ENCODE measurements around the gene TAF6L.
"Not testable (repeated sequence)": the region's sequence is repeated elsewhere in the genome, so short reads cannot be mapped to it uniquely, and the experiment has no call there.

The TAF6L gene

DNA sequence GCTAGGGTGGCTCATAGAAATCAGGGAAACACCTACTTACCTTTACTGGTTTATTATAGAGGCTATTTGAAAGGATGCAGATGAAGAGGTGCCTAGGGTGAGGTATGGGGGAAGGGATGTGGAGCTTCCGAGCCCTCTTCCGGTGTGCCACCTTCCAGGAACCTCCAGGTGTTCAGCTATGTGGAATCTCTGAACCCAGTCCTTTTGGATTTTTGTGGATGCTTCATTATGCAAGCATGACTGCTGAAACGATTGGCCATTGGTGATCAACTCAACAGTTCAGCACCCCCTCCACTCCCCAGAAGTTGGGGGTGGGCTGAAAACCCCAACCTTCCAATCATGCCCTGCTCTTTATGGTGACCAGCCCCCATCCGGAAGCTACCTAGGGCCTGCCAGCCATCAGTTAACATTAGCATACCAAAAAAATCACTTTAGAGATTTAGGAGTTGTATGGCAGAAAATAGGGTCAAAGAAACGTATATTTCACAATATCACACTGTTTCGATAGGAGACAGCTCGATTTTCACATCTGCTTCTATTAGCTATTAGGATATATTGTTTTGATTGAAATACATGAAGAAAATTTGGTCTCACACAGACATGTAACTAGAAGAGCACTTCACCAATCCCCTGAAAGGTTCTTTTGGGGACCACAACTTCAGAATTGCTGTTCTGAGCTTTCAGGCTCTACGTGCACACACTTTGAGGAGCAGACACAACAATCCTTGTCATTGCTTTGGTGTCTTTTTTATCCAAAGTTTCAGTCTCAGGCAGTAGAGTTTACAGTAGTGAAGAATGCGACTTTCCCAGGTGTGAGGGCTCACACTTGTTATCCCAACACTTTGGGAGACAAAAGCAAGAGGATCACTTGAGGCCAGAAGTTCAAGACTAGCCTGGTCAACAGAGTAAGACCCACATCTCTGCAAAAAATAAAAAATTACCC lies 13.1 kb upstream of the TAF6L start:
- DNase-seq = no peak

DNA sequence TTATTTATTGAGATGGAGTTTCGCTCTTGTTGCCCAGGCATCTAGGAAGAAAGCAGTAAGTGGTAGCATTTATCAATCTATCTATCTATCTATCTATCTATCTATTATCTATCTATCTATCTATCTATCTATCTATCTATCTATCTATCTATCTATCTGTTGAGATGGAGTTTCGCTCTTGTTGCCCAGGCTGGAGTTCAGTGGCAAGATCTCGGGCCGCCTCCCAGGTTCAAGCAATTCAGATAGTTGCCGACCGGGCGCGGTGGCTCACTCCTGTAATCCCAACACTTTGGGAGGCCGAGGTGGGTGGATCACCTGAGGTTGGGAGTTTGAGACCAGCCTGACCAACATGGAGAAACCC lies 10.3 kb upstream of the TAF6L start:
- not testable (repeated sequence) for DNase-seq

DNA sequence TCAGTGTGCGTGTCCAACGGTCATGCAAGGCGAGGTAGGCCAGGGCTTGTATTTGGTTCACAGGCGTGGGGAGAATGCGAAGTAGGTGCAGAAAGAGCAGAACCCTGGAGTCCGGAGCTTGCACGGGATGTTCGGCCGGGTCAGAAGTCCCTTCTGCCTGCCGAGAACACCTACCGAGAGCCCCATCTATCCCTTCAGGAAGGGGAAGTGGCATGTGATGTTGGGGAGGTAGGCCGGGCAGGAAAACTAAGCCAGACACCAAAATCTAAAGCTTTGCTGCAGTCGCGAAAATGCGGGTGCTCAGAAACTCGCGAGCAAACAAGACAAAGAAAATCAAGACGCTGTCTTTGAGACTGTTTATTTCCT lies 435 bp upstream of the TAF6L start:
- DNase-seq = peak; percentile 35

DNA sequence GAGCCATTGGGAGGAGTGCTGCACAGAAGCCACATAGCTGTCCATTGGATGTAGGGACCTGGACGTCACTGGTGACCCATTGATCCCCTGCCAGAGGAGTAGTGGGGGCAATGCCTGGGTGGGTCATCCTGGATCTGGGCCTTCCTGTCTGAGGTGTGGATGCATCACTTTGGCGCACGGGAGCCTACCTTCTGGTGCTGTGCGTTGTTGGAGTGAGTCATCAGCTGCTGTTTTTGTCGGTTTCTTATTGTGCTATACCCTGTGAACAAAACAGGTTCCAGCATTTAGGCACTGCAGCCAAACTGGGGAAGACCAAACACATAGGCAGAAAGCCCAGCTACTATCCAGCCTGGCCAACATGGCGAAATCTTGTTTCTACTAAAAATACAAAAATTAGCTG lies 3.2 kb downstream of the TAF6L start:
- no peak for DNase-seq

DNA sequence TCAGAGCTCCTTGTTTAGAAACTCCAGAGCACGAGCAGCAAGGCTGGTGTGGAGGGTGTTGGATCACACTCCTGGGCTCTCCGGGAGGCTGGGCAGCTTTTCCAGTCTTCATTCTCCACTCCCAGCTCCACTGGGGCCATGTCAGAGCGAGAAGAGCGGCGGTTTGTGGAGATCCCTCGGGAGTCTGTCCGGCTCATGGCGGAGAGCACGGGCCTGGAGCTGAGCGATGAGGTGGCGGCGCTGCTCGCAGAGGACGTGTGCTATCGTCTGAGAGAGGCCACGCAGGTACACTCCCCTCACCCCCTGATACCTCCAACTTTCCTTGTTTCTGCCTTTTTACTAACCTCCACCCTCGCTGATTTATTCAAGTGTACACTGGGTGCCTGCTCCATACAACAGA lies 4.5 kb downstream of the TAF6L start:
- DNase-seq = no peak

DNA sequence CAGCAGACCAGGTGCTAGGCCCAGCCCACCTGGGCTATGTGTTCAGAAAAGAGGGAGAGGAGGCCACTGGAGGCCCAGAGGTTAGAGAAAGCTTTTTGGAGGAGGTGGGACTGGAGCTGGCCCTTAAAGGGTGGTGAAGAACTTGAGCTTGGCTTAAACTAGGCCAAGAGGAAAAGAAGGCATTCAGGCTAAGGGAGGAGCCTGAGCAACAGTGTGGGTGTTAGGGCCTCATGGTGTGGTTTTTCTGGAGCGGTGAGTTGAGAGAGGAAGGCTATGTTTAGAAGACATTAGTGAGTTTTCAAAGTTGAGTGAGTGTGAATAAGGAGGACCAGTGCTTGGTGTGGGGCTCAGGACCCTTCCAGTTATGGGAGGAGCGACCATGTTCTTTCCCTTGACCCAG lies 6.2 kb downstream of the TAF6L start:
- no peak for DNase-seq

DNA sequence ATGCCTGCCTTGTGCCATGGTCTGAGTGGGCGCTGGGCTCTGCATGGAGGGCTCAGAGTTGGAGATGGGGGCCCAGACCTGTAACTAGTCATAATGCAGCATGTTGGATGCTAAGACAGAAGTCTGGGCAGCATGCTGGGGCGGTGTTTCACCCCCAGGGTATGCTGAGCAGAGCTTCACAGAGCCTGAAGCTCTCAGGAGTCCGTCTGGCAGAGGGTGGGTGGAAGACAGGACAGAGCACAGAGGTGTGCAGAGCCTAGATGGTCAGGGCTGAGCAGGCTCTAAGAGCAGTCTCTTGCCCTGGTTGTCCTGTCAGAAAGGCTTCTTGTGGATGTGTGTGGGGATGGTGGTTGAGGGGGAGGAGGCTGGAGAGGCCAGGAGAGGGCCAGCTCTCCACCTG lies 7.2 kb downstream of the TAF6L start:
- no peak for DNase-seq

DNA sequence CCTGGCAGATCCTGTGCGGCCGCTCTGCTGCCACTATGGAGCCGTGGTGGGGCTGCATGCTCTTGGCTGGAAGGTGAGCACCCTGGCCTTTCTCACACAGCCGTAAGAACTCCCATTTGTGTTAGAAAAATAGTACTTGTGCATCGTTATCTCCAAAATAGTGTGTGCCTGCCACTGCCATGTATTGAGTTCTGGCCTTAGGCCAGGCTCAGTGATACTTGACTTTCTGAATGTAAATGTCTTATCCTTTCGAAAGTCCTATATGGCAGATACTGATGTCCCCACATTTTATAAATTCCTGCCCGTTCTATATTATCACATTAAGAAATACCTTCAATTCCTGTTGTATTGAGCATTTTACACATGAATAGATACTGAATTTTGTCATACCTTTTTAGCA lies 11.6 kb downstream of the TAF6L start:
- DNase-seq = no peak

DNA sequence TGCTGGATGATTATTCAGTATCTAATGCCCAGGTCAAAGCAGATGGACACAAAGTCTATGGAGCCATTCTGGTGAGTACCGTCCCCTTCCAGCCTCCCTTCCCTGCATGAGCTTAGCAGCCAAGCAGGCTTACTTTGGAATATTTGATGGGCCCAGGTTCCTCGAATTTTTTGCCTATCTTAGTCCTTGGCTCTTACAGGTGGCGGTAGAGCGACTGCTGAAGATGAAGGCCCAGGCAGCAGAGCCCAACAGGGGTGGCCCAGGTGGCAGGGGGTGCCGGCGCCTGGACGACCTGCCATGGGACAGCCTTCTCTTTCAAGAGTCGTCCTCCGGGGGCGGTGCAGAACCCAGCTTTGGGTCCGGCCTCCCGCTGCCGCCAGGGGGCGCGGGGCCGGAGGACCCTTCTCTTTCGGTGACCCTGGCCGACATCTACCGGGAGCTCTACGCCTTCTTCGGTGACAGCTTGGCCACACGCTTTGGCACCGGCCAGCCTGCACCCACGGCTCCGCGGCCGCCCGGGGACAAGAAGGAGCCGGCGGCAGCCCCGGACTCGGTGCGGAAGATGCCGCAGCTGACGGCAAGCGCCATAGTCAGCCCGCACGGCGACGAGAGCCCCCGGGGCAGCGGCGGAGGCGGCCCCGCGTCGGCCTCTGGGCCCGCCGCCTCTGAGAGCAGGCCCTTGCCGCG lies 15.3 kb downstream of the TAF6L start:
- peak; percentile 78 for DNase-seq

DNA sequence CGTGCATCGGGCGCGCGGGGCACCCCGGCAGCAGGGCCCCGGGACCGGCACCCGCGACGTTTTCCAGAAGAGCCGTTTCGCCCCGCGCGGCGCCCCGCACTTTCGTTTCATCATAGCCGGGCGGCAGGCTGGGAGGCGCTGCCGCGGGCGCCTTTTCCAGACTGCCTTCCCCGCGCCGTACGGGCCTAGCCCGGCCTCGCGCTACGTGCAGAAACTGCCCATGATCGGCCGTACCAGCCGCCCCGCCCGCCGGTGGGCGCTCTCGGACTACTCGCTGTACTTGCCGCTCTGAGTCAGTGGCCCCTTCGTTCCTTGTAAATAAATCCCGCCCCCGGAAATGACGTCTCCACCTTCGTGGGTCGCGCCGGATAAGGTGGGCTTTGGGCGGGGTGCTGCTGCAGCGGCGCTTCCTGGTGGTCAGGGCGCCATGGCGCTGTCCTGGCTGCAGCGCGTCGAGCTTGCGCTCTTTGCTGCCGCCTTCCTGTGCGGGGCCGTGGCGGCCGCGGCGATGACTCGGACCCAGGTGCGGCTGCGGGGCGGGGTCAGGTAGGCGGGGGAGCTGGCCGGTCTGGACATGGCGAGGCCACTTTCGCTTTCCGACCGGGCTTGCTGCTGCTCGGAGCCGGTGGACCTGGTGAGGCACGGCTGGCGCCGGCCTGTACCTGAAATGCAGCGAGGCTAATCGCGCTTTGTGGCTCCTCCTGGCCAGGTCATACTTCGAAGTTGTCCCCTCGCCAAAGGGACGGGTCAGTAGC lies 16.0 kb downstream of the TAF6L start, which contains the start of gene TMEM179B:
Gene TMEM179B (plus strand): TSS at position 398 of the 755 bp plus-strand sequence. CDS start 30 bp downstream, at position 428.
- peak; percentile 98 for DNase-seq

DNA sequence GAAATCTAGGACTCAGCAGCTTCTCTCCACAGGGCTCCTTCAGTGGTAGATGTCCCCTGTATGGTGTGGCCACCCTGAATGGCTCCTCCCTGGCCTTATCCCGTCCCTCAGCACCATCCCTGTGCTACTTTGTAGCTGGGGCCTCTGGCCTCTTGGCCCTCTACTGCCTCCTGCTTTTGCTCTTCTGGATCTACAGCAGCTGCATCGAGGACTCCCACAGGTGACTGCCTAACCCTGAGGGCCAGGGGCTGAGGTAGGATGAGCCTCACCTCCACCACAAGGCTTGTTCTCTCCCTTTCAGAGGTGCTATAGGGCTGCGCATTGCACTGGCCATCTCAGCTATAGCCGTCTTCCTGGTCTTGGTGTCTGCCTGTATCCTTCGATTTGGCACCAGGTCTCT lies 17.8 kb downstream of the TAF6L start:
- no peak for DNase-seq

DNA sequence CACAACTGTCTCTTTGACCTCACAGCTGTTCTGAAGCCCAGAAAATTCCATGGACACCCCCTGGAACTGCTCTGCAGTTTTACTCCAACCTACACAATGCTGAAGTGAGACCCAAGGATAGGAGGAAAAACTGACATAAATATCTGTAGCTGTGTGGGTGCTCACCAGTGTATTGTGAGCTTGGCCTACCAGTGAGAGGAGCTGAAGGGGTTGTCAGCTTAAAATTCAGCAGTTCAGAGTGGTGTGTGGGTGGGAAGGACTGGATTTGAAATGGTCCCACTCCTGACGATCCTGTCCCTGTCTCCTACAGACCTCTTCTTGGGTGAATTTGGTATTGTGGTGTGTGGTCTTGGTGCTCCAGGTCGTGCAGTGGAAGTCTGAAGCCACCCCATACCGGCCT lies 18.4 kb downstream of the TAF6L start:
- DNase-seq = no peak

DNA sequence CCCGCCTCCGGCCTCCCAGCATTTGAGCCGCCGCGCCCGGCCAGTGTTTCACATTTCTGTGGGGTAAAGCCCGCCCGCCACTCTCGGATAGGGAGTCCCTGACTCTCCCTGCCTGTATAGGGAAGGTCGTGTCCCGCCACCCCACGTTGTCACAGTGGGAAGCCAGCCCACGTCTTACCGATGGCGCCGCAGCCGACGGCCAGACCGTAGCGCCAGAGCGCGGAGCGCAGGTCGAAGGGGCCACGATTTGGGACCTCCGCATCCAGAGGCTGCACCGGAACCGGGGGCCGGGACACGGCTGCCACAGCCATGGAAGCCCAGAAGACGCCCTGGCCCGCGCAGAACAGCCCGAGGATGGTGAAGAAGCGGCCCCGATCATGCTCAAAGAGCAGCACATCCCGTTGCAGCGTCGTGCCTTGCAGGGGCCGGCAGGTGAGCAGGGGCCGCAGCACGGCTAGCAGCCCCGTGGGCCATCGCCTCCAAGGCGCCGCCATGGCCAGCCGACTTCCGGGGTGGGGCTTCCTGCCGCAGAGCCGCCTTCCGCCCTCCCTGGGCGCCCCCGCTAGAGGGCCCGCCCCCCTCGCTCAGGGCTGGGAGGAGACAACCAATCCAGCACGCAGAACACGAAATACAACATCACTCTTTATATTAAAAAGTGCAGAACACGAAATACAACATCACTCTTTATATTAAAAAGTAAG lies 20.5 kb downstream of the TAF6L start, which contains the start of gene TMEM223:
Gene TMEM223 (minus strand): TSS at position 506 of the 701 bp plus-strand sequence. CDS start 12 bp downstream, at position 494.
- DNase-seq = peak; percentile 77

DNA sequence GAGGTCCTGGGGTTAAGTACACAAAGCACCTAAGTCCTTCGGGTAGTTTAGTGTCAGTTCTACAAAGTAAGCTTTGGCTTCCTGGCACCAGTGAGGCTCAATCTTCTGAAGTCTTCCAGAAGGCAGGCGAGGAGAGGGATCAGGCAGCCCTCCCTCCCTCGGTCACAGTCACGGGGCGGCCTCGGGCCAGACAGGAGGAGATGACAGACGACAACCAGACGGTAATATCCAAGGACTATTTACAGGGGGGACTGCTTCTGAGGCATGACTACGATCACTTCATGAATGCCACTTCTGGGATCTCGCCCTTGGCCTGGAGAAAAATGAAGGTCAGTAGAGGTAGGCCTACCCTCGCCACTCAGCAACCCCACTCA lies 21.0 kb downstream of the TAF6L start:
- DNase-seq = no peak

DNA sequence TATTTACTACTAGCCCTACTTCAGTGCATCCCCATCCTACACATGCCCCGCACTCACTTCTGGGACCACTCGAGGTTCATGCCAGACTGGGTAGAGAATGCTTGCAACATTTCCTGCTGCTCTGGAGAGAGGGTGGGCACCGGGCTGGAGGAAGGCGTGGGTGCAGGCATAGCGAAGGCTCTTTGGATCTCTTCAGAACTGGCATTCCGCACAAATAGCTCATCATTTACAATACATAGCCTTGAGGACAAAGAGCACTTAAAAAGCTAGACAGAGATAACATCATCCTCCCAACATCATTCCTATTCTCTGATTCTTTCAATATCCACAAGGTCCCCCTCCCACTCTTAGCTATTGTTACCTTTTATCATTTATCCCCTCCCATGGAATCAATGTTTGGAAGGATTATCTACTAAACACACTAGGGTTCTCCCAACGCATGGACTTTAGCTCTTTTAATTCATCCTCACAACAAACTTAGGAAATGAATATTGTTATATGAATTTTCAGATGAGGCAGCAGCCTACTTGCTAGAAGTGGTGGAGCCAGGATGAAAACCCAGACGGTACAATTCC lies 23.1 kb downstream of the TAF6L start:
- no peak for DNase-seq

DNA sequence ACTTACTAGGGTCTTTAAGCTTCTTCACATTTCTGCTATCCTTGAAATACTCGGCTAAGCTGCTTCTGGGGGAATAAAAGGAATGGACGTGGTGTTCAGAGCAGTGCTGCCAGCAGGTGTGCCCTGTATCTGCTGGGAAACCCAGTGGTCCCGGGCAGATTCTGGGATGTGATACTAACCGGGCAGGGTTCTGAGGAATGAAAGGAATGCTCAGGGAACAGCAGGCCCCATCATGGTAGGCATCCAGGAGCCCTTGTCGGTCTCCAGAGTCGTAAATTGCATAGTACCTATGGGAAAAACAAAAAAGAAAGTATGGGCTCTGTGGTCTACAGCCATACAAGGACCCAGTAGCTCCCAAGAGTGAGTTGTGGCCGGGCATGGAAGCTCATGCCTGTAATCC lies 25.1 kb downstream of the TAF6L start:
- no peak for DNase-seq

DNA sequence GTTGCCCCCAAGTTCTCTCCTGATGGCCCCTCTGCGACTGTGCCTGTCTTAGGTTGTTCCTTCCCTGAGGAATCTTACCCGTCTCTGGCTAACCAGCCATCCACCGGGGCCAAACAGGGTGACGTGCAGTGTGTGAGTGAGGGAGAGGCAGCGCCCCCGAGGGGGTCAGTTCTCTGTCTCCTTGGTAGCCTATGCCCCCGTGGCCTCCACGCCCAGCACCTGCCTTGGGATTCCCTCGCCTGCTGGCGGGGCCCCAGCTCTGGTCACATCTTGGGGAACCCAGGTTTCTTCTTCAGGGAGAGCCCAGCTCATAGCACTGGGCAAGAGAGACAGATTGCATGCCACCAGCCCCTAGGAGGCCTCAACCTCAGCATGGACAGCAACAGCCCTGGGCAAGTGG lies 28.3 kb downstream of the TAF6L start:
- DNase-seq = no peak

DNA sequence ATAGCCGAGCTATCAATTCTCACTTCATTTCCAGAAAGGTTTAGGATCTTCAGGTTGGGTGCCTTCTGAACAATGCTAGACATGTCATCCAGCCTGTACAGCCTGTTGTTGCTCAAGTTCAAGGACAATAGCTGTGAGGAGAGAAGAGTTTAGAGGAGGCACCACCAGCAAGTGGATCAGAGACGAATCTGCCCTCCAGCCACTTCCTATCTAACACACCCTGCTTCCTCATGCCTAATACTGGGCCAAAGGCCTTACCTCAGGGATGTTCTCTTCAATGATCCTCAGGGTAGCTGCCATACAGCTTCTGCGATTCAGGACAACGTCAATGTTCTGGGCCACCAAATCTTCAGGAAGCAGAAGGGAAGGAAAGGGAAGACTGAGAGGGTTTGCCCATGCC lies 29.9 kb downstream of the TAF6L start:
- no peak for DNase-seq

DNA sequence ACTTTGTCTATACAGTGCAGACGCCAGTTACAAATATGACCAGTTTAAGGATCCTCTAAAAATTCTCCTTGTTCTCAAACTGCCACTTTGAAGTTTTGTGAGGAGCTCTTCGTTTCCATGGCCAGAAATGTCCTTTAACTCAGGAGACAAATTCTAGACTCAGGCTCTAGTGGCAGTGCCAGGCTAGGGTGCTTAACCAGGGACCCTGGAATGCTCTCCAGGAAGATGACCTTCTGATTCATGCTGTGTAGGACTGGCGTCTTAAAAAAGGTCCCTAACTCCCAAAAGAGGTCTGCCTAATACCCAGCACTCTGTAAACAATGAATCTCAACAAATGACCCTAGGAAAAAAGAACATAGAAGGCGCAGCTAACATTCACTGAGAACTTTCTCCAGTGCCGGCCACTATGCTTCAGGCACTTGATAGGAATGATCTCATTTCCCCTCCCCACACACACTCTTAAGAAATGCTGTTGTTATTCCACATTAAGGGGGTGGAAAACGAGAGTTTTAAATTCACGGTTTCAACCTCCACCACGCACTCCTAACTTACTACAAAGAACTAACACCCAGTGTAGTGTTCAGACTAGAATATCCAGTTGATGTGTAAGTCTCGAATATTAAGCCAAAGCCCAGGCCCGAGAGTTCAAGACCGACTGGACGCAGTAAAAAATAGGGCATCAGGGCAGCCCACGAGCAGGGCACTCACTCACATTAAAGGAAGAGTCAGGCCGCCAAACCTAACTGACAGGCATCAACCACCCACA lies 33.3 kb downstream of the TAF6L start:
- DNase-seq = no peak

DNA sequence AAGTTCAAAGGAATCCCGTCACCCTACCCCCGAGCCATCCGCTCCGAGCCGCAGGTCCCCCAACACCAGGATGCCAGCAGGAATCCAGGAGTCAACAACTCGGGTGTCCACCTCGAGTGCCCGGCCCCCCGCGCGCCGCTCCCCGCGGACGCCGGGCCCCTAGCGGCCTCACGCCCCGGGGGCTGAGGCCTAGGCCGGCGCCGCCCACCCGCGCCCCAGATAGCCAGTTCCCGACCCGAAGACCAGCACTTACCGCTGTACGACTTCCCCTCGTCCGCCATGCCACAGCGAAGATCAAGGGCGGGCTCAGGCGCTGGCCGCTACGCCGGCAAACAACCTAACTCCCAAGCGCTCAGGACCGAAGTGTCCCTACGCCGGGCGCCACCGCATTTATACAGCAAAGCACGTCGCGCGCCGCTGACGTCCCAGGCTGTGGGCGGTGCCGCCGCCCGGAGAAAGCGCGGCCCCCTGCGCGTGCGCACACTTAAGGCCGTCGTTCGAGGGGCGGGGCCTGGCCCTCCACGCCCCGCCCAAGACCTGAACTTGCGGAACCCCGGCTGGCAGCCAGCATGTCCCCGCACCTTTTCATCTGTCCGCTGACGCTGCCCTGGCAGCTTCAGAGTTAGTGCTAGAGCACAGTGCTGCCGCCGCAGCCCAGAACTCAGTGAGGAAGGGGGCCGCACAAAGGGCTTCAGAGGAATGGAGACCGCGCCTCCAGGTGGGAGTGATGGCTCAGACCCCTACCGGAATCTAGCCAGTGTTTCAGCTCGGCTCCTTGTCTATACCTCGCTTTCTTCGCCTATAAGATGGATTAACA lies 34.1 kb downstream of the TAF6L start, which contains the start of gene NXF1:
Gene NXF1 (minus strand): TSS at position 365 of the 817 bp plus-strand sequence. CDS start 84 bp downstream, at position 281.
- DNase-seq = peak; percentile 92
